ENCODE data around the gene CD82. TPM values are rescaled to one million over a fixed set of nuclear protein-coding genes. Genes with fewer than 3 reads are reported as not detected.

The CD82 gene
- polyA plus RNA-seq, 1 of the 3 experiments (the other 2 are of a cell fraction): 39.2 TPM

DNA sequence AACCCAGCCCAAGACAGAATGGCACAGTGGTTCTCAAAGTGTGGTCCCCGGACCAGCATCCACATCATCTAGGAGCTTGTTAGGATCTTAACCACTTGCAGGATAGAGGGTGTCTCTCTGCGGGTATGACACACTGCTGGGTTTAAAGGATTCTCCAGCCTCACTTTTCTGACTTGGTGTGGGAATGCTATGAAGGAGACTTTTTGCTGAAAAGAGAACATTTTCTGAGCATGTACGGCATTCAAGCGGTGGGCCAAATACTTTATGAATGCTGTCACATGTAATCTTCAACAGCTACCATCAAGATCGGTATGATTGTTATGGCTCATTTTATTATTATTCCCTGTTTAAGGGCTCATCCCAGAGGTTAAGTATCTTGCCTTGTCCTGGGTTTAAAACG, 1.8 kb upstream of the CD82 start:
- H3K27ac ChIP-seq (ENCODE audit: low read depth in 2 of 2, low read length in 1 of 2): peak overlapping the region in 1 of 2 experiments; percentile 89; a peak in 2 of 4 replicates
- no peaks in the 10 kb centered on the region for H3K9me2 ChIP-seq
- no peak overlapping the region for H2AFZ ChIP-seq (ENCODE audit: low read depth)
- 84% methylated on average over 5 of the region's 6 CpGs for WGBS (ENCODE audit: low lambda C conversion rate)
- 0 out of 2 replicates have a peak, but pooled peaks cover 4% of the 10 kb centered on the region for H3K79me2 ChIP-seq (ENCODE audit: insufficient read depth)
- TF ChIP-seq MXI1 (IDR thresholded peaks at IDR 0.05; ENCODE audit: low read depth, low read length): no peak
- TF ChIP-seq, protein P1, sequence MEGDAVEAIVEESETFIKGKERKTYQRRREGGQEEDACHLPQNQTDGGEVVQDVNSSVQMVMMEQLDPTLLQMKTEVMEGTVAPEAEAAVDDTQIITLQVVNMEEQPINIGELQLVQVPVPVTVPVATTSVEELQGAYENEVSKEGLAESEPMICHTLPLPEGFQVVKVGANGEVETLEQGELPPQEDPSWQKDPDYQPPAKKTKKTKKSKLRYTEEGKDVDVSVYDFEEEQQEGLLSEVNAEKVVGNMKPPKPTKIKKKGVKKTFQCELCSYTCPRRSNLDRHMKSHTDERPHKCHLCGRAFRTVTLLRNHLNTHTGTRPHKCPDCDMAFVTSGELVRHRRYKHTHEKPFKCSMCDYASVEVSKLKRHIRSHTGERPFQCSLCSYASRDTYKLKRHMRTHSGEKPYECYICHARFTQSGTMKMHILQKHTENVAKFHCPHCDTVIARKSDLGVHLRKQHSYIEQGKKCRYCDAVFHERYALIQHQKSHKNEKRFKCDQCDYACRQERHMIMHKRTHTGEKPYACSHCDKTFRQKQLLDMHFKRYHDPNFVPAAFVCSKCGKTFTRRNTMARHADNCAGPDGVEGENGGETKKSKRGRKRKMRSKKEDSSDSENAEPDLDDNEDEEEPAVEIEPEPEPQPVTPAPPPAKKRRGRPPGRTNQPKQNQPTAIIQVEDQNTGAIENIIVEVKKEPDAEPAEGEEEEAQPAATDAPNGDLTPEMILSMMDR (IDR thresholded peaks at IDR 0.05): no peak
- no peak for TF ChIP-seq RAD21 (IDR thresholded peaks at IDR 0.05; ENCODE audit: low read length)
- no peak for TF ChIP-seq RXRA (IDR thresholded peaks at IDR 0.05; ENCODE audit: borderline replicate concordance, low read depth)
- peaks cover 11% of the 10 kb centered on the region for H3F3A ChIP-seq (replicated peaks; ENCODE audit: insufficient read depth)
- no peak for DNase-seq
- ChIA-PET POLR2A (interaction anchor here (0.6 kb wide), 1 partner anchor 1018 kb away, joined by 3 read pairs; no protein-coding TSS in a partner anchor), CTCF (interaction anchor here (0.7 to 13.7 kb wide), 6 partner anchors 17 to 469 kb away, joined by 3 to 610 read pairs (median 3); no protein-coding TSS in a partner anchor)
- H3K9ac ChIP-seq: no peak overlapping the region
- H3K36me3 ChIP-seq (replicated peaks in 1 of 2; ENCODE audit: control insufficient read depth in 1 of 2, insufficient read depth in 2 of 2, low read length in 1 of 2): no peaks in the 10 kb centered on the region
- no peaks in the 10 kb centered on the region for H4K20me1 ChIP-seq (ENCODE audit: insufficient read depth)
- no peaks in the 10 kb centered on the region for H3K9me3 ChIP-seq
- no peak overlapping the region for H3K4me3 ChIP-seq (ENCODE audit: low read depth in 2 of 2, low read length in 1 of 2)
- H3K4me1 ChIP-seq (ENCODE audit: control insufficient read depth in 1 of 2, insufficient read depth in 2 of 2, low read depth in 1 of 2, low read length in 1 of 2): peaks cover 20 to 26% of the 10 kb centered on the region in 2 experiments
- H3K27me3 ChIP-seq (ENCODE audit: insufficient read depth): no peaks in the 10 kb centered on the region
- H3K4me2 ChIP-seq: no peak overlapping the region

DNA sequence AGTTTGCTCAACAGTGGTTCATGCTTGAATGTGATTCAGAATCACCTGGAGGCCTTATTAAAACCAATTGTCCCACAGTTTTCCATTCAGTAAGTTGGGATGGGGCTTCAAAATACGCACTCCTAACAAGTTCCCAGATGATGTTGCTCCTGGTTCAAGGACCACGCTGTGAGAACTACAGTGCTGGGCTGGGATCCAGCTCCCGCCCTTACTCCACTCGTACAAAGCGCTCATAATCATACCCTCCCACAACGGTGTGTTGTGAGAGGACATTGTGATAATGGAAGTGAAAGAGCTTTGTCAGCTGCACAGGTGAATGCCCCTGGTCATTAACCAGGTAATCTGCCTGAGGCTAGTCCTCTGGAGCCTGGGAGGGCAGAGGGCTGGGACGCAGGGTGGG, 1.3 kb upstream of the CD82 start:
- Histone ChIP-seq H3K27me3 (ENCODE audit: insufficient read depth) (no peaks in the 10 kb centered on the region), H3K4me1 (ENCODE audit: control insufficient read depth in 1 of 2, insufficient read depth in 2 of 2, low read depth in 1 of 2, low read length in 1 of 2) (peaks cover 23 to 30% of the 10 kb centered on the region in 2 experiments), H3K27ac (ENCODE audit: low read depth in 2 of 2, low read length in 1 of 2) (peak overlapping the region; percentile 89), H3F3A (replicated peaks; ENCODE audit: insufficient read depth) (peaks cover 11% of the 10 kb centered on the region), H3K4me3 (ENCODE audit: low read depth in 2 of 2, low read length in 1 of 2) (peak overlapping the region in 1 of 2 experiments; percentile 64; a peak in 2 of 4 replicates), H3K4me2 (peak overlapping the region; percentile 82), H3K9me3 (no peaks in the 10 kb centered on the region), H3K36me3 (replicated peaks in 1 of 2; ENCODE audit: control insufficient read depth in 1 of 2, insufficient read depth in 2 of 2, low read length in 1 of 2) (no peaks in the 10 kb centered on the region), H3K9ac (peak overlapping the region; percentile 83), H3K79me2 (ENCODE audit: insufficient read depth) (0 out of 2 replicates have a peak, but pooled peaks cover 4% of the 10 kb centered on the region), H4K20me1 (ENCODE audit: insufficient read depth) (no peaks in the 10 kb centered on the region), H2AFZ (ENCODE audit: low read depth) (peak overlapping the region; percentile 84; the same call in 1 of the 2 replicates), H3K9me2 (no peaks in the 10 kb centered on the region)
- ChIA-PET POLR2A (no interaction called here), CTCF (interaction anchor here (0.7 to 13.7 kb wide), 7 partner anchors 8 to 469 kb away, joined by 3 to 610 read pairs (median 3); no protein-coding TSS in a partner anchor)
- TF ChIP-seq, protein P2, sequence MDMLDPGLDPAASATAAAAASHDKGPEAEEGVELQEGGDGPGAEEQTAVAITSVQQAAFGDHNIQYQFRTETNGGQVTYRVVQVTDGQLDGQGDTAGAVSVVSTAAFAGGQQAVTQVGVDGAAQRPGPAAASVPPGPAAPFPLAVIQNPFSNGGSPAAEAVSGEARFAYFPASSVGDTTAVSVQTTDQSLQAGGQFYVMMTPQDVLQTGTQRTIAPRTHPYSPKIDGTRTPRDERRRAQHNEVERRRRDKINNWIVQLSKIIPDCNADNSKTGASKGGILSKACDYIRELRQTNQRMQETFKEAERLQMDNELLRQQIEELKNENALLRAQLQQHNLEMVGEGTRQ (IDR thresholded peaks at IDR 0.05; ENCODE audit: borderline replicate concordance, low read depth, low read length): no peak
- no peak for TF ChIP-seq RXRA (IDR thresholded peaks at IDR 0.05; ENCODE audit: borderline replicate concordance, low read depth)
- TF ChIP-seq TEAD4 (IDR thresholded peaks at IDR 0.05; ENCODE audit: borderline replicate concordance, insufficient read depth): no peak
- no peak for TF ChIP-seq GATA2 (CRISPR knock-in tag; IDR thresholded peaks at IDR 0.05)
- TF ChIP-seq YY1 (IDR thresholded peaks at IDR 0.05; ENCODE audit: low read depth): no peak
- TF ChIP-seq POLR2AphosphoS5 (IDR thresholded peaks at IDR 0.05; ENCODE audit: low read depth, low read length): no peak
- TF ChIP-seq, protein P3, sequence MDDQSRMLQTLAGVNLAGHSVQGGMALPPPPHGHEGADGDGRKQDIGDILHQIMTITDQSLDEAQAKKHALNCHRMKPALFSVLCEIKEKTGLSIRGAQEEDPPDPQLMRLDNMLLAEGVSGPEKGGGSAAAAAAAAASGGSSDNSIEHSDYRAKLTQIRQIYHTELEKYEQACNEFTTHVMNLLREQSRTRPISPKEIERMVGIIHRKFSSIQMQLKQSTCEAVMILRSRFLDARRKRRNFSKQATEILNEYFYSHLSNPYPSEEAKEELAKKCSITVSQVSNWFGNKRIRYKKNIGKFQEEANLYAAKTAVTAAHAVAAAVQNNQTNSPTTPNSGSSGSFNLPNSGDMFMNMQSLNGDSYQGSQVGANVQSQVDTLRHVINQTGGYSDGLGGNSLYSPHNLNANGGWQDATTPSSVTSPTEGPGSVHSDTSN (IDR thresholded peaks at IDR 0.05): no peak
- WGBS (ENCODE audit: low lambda C conversion rate): 96% methylated on average over 6 of the region's 7 CpGs
- DNase-seq: no peak
